WI38 (cell line): ENCODE measurements around the gene AOC2.
"Not testable (repeated sequence)": the region's sequence is repeated elsewhere in the genome, so short reads cannot be mapped to it uniquely, and the experiment has no call there.

Experiments
- H3K4me3 ChIP-seq: 2 replicates; pipeline ENCODE4 v1.5.1; 2011; ENCODE audit warnings: low read depth, mild to moderate bottlenecking, control low read depth, low read length
- TF ChIP-seq, protein P1 (sequence below): IDR thresholded peaks from 2 replicates; pipeline ENCODE4 v1.5.1; 2012; ENCODE audit warnings: low read depth, mild to moderate bottlenecking, control low read depth, low read length

Gene AOC2

DNA sequence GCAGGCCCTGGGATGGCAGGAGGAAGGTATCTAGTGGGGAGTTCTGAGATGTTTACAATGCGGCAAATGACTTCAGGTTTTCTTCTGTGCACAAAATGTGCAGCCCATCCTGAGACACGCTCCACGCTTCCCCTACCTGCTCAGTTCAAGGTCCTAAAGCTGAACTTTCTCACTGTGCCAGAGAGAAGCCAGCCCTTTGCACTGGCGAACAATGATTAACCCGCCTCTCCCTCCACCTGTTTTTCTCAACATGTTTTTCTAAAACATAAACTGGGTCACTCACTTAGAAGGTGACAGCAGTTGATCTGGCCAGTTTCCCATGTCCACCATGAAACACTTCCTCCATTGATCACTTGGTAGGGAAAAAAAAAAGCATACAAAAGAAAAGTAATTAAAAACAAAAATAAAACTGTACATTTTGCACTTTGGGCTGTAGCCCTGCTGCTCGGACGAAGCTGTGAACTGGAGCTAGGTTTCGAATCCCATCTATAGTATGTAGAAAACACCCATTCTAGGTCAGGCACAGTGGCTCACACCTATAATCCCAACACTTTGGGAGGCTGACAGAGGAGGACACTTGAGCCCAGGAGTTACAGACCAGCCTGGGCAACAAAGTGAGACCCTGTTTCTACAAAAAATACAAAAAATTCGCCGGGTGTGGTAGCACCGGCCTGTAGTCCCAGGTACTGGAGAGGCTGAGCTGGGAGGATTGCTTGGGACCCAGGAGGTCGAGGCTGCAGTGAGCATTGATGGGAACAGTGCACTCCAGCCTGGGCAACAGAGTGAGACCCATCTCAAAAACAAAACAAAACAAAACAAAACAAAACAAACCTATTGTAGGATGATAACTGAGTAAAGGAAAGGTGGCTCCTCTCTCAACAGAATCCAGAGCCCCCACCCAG lies 50.2 kb downstream of the AOC2 start:
- TF ChIP-seq, protein P1, sequence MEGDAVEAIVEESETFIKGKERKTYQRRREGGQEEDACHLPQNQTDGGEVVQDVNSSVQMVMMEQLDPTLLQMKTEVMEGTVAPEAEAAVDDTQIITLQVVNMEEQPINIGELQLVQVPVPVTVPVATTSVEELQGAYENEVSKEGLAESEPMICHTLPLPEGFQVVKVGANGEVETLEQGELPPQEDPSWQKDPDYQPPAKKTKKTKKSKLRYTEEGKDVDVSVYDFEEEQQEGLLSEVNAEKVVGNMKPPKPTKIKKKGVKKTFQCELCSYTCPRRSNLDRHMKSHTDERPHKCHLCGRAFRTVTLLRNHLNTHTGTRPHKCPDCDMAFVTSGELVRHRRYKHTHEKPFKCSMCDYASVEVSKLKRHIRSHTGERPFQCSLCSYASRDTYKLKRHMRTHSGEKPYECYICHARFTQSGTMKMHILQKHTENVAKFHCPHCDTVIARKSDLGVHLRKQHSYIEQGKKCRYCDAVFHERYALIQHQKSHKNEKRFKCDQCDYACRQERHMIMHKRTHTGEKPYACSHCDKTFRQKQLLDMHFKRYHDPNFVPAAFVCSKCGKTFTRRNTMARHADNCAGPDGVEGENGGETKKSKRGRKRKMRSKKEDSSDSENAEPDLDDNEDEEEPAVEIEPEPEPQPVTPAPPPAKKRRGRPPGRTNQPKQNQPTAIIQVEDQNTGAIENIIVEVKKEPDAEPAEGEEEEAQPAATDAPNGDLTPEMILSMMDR: no peak
- no peak overlapping the region for H3K4me3 ChIP-seq

DNA sequence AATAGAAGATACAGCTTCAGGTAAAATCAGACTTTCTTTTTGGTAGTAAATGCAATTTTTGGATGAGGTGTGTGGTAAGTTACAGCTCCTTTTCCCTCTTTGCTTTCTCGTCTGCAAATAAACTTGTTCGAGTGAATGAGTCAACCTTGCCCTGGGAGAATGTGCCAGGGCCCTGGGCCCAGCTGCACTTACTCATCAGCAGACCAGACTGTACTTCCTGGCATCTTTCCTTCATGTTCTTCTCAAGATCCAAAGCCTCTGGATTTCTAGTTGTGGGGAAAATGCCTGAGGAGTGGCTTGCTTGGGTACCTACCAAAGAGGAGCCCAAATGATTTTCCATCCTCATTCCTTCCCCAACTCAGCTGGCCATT lies 50.8 kb downstream of the AOC2 start:
- TF ChIP-seq, protein P1: no peak
- no peak overlapping the region for H3K4me3 ChIP-seq

DNA sequence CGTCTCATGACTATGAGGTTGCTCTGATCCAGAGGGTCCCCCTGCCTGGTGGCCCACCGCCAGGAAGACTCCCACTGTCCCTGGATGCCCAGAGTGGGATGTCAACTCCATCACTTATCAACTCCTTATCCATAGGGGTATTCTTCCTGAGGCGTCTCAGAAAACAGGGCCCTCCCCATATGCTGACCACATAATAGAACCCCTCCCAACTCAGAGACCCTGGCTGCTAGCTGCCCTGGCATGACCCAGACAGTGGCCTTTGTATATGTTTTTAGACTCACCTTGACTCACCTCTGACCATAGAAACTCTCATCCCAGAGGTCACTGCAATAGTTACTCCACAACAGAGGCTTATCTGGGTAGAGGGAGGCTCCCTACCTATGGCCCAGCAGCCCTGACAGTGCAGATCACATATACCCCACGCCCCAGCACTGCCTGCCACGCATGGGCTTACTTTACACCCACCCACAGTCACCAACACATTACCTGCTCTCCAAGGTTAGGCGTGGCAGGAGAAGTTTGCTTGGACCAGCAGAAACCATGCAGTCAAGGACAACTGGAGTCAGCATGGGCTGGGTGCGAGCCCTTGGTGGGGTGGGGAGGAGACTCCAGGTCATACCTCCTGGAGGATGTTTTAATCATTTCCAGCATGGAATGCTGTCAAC lies 53.9 kb downstream of the AOC2 start:
- no peak overlapping the region for H3K4me3 ChIP-seq
- TF ChIP-seq, protein P1: no peak

DNA sequence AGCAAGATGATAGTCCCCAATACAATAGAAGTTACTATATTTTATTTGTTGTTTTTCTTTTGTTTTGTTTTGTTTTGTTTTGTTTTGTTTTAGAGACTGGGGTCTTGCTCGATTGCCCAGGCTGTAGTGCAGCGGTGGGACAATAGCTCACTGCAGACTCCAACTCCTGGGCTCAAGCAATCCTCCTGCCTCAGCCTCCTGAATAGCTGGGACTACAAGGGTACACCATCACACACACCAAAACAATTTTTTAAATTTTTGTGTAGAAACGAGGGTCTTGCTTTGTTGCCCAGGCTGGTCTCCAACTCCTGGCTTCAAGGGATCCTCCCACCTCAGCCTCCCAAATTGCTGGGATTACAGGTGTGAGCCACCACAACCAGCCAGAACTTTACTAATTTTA lies 55.6 kb downstream of the AOC2 start:
- not testable (repeated sequence) for H3K4me3 ChIP-seq
